Right renal cortex interstitium (tissue), 3 donors: ENCODE results near the gene TAPBPL. TPM values are rescaled to one million over a fixed set of nuclear protein-coding genes. Genes with fewer than 3 reads are reported as not detected.

Experiments
- DNase-seq, 3 donors: peaks; one replicate each; pipeline ENCODE4 v3.0.0-alpha.2; 2013; ENCODE audit warnings: low read depth in 3 of 3, low spot score in 2 of 3
- polyA plus RNA-seq, 3 donors: library from polyadenylated mRNA; unstranded; fragments of 120-200 nt; gene quantifications; one replicate each; pipeline ENCODE4 v1.2.1, GENCODE V29; 2013; ENCODE audit not compliant: insufficient read length in 3 of 3

Gene TAPBPL
- polyA plus RNA-seq, 3 donors: 13.5 to 23.0 (median 20.5) TPM

GRCh38 chr12:6435961-6436715, 15.7 kb upstream of the TAPBPL start:
- no peak for DNase-seq

GRCh38 chr12:6437586-6437985, 14.3 kb upstream of the TAPBPL start:
- no peak for DNase-seq

GRCh38 chr12:6438345-6438744, 13.5 kb upstream of the TAPBPL start:
- DNase-seq: no peak

GRCh38 chr12:6440391-6440790, 11.5 kb upstream of the TAPBPL start:
- DNase-seq: no peak

GRCh38 chr12:6442836-6443235, 9.0 kb upstream of the TAPBPL start:
- no peak for DNase-seq

GRCh38 chr12:6443361-6443983, 8.4 kb upstream of the TAPBPL start:
- DNase-seq: no peak

- no peak for DNase-seq
Observed at GRCh38 chr12:6444031-6444430, 7.8 kb upstream of the TAPBPL start.

- no peak for DNase-seq
Observed at GRCh38 chr12:6444704-6445688, 6.8 kb upstream of the TAPBPL start, which contains the start of gene CD27. TSS of gene CD27 (plus strand) at chr12:6444955. CDS start at chr12:6445096, 141 bp downstream.

GRCh38 chr12:6450091-6450868, 1.6 kb upstream of the TAPBPL start:
- no peak for DNase-seq

GRCh38 chr12:6450869-6451347, 934 bp upstream of the TAPBPL start:
- no peak for DNase-seq

GRCh38 chr12:6452245-6452943, 552 bp downstream of the TAPBPL start:
- DNase-seq: no peak

GRCh38 chr12:6452944-6453630, 1.2 kb downstream of the TAPBPL start:
- DNase-seq: no peak

- DNase-seq: no peak
Observed at GRCh38 chr12:6457220-6457945, 5.5 kb downstream of the TAPBPL start.

- DNase-seq: no peak
Observed at GRCh38 chr12:6458281-6459003, 6.6 kb downstream of the TAPBPL start.

GRCh38 chr12:6459004-6459337, 7.1 kb downstream of the TAPBPL start:
- DNase-seq: no peak

GRCh38 chr12:6460751-6461371, 9.0 kb downstream of the TAPBPL start:
- no peak for DNase-seq
